Heart left ventricle (tissue), 16 donors: ENCODE data around the gene TEK. TPM values are rescaled to one million over a fixed set of nuclear protein-coding genes. Genes with fewer than 3 reads are reported as not detected.

Experiments
- ATAC-seq, 4 donors: fragments of 200-7000 bp; cut with Tn5 transposase; one replicate each; pipeline ENCODE4 v1.9.1; 2020 to 2022; ENCODE audit warnings: moderate library complexity in 4 of 4, mild to moderate bottlenecking in 3 of 4, moderate number of reproducible peaks in 1 of 4
- DNase-seq, 5 donors: peaks; one replicate each; pipeline ENCODE4 v3.0.0-alpha.2; 2020
- H3K27ac ChIP-seq, 12 donors: fragments of 200-600 bp; sonication (generic) in 4 of 12; one replicate each; pipeline versions ENCODE4 v1.5.0 to v1.8.0; 2016 to 2022; ENCODE audit warnings: mild to moderate bottlenecking in 2 of 12
- H3K27me3 ChIP-seq, 9 donors: fragments of 200-600 bp; sonication (generic) in 2 of 9; one replicate each; pipeline versions ENCODE4 v1.5.1 to v1.8.0; 2016 to 2022; ENCODE audit warnings: mild to moderate bottlenecking in 3 of 9
- H3K36me3 ChIP-seq, 9 donors: fragments of 200-600 bp; sonication (generic) in 2 of 9; one replicate each; pipeline versions ENCODE4 v1.5.0 to v1.8.0; 2018 to 2022; ENCODE audit warnings: mild to moderate bottlenecking in 2 of 9
- H3K4me1 ChIP-seq, 12 donors: fragments of 200-600 bp; sonication (generic) in 4 of 12; one replicate each; pipeline versions ENCODE4 v1.5.0 to v1.8.0; 2016 to 2022; ENCODE audit warnings: mild to moderate bottlenecking in 3 of 12
- H3K4me3 ChIP-seq, 12 donors: fragments of 200-600 bp; sonication (generic) in 4 of 12; one replicate each; pipeline versions ENCODE4 v1.5.0 to v1.8.0; 2017 to 2022; ENCODE audit warnings: mild to moderate bottlenecking in 9 of 12, moderate library complexity in 4 of 12
- H3K9me3 ChIP-seq, 12 donors: fragments of 200-600 bp; sonication (generic) in 4 of 12; one replicate each; pipeline versions ENCODE4 v1.5.0 to v1.8.0; 2016 to 2022; ENCODE audit warnings: mild to moderate bottlenecking in 1 of 12
- CTCF ChIP-seq, 12 donors: fragments of 200-600 bp; sonication (generic) in 4 of 12; IDR thresholded peaks; one replicate each; pipeline versions ENCODE4 v1.5.0 to v1.8.0; 2018 to 2022; ENCODE audit warnings: antibody characterized with exemption in 12 of 12, mild to moderate bottlenecking in 5 of 12
- POLR2A ChIP-seq, 2 donors: fragments of 450-650 bp; IDR thresholded peaks; one replicate each; pipeline ENCODE4 v1.6.1; 2017; ENCODE audit warnings: antibody characterized with exemption in 2 of 2, mild to moderate bottlenecking in 2 of 2, moderate library complexity in 2 of 2
- WGBS, 4 donors: extraction: QIAGEN DNeasy Blood & Tissue Kit in 2 of 4; methylation state at CpG; one replicate each; pipeline versions ENCODE4 v1.1.5 to v1.1.7; 2013 to 2018; 5-methylcytosine and 5-hydroxymethylcytosine counted together
- intact Hi-C, 10 donors: fragments of 100-400 bp; cut with DNase I; formaldehyde crosslinking; loops; one replicate each; pipeline versions ENCODE4 v1.11.1 to v1.14.2; 2022
- polyA plus RNA-seq, 2 donors: library from polyadenylated mRNA; stranded (reverse); fragments of 200-250 nt; gene quantifications; one replicate each; pipeline ENCODE4 v1.2.3, GENCODE V29; 2013
- total RNA-seq, 9 donors: library from RNA; depleted of rRNA in 2 of 9; stranded (reverse); fragments of >200 nt in 2 of 9; fragmentation: NEBNext Ultra II Directional in 3 of 9; extraction: Animal tissue kit (Norgen Biotek cat#: 25700) in 3 of 9; gene quantifications; one replicate each; pipeline versions ENCODE4 v1.1.0 to v1.2.4, GENCODE V29; 2016 to 2023
- donor health status: ischemic (EF 13 %, LVEDD 7.1; RV severe dilation, severe dysfunction).
- donor health status: healthy with polysubstance abuse.
- donor health status: DM: no; HTN: yes; CAD: no.
- donor health status: DM: no; HTN: no; CAD: no.
- donor health status: ischemic (EF 25% LVEDD 6.9; RV normal size, moderate dysfunction).
- donor health status: ischemic (EF 25% LVEDD 5.7; RV mildly dilated, moderate dysfunction).
- donor health status: healthy.
- donor health status: DM: yes; HTN: yes; CAD: no.
- donor health status: ischemic (EF 35%, LVEDD 5.7; RV mildly dilated, moderate dysfunction).
- donor health status: nonischemic (EF 11% LVEDD 7.7; RV severe dilation, severe dysfunction).
- donor health status: DM: yes; HTN: yes; CAD: no.
- donor health status: PGD.
- donor health status: ischemic (EF 29% LVEDD 5.4; RV normal size, mild dysfunction).
- donor health status: nonischemic (EF 23%, LVEDD 6.1; RV moderate dilation, normal function).

The TEK gene
- total and polyA plus RNA-seq, 11 donors = 6.4 to 36.5 (median 19.0) TPM

- DNase-seq (no peak), ATAC-seq (no peak)
- TF ChIP-seq POLR2A (IDR thresholded peaks at IDR 0.05) (no peak), CTCF (IDR thresholded peaks at IDR 0.05) (no peak)
- intact Hi-C loops = no loop called here
- Histone ChIP-seq H3K4me3 (no peak overlapping the region), H3K9me3 (peaks cover 0 to 11% (median 0%) of the 10 kb centered on the region in 12 donors), H3K4me1 (peaks cover 0 to 5% (median 0%) of the 10 kb centered on the region in 12 donors), H3K27ac (no peak overlapping the region), H3K27me3 (no peaks in the 10 kb centered on the region), H3K36me3 (peaks cover 0 to 29% (median 0%) of the 10 kb centered on the region in 9 donors)
- 91 to 99% (median 97%) methylated on average over 3 of the region's 3 CpGs for WGBS, 4 donors
Observed at GRCh38 chr9:27168951-27169350, 59.9 kb downstream of the TEK start.

- ATAC-seq = no peak
- Histone ChIP-seq H3K4me1 (peaks cover 0 to 9% (median 0%) of the 10 kb centered on the region in 12 donors), H3K4me3 (no peak overlapping the region), H3K27ac (no peak overlapping the region), H3K9me3 (peaks cover 0 to 18% (median 7%) of the 10 kb centered on the region in 12 donors), H3K36me3 (peaks cover 0 to 35% (median 0%) of the 10 kb centered on the region in 9 donors), H3K27me3 (no peaks in the 10 kb centered on the region)
- no peak for DNase-seq
- TF ChIP-seq POLR2A (IDR thresholded peaks at IDR 0.05) (no peak), CTCF (IDR thresholded peaks at IDR 0.05) (no peak)
- intact Hi-C loops = no loop called here
- WGBS, 4 donors = 55 to 67% (median 61%) methylated on average over 3 of the region's 3 CpGs
Observed at GRCh38 chr9:27176971-27177370, 67.9 kb downstream of the TEK start.

- DNase-seq (no peak), ATAC-seq (no peak)
- H3K4me1 ChIP-seq = peaks cover 0 to 15% (median 3%) of the 10 kb centered on the region in 12 donors
- no peak overlapping the region for H3K27ac ChIP-seq
- no peaks in the 10 kb centered on the region for H3K27me3 ChIP-seq
- H3K9me3 ChIP-seq = peaks cover 0 to 18% (median 7%) of the 10 kb centered on the region in 12 donors
- 71 to 79% (median 72%) methylated on average over 2 of the region's 2 CpGs for WGBS, 4 donors
- TF ChIP-seq POLR2A (IDR thresholded peaks at IDR 0.05) = no peak
- no peak for TF ChIP-seq CTCF (IDR thresholded peaks at IDR 0.05)
- no peak overlapping the region for H3K4me3 ChIP-seq
- H3K36me3 ChIP-seq = peaks cover 0 to 21% (median 5%) of the 10 kb centered on the region in 9 donors
- intact Hi-C loops = no loop called here
Observed at GRCh38 chr9:27179245-27179865, 70.3 kb downstream of the TEK start.

- H3K4me3 ChIP-seq = no peak overlapping the region
- H3K27me3 ChIP-seq = no peaks in the 10 kb centered on the region
- intact Hi-C loops = loop anchor here in 1 of 10 donors (5.0 kb wide), 1 partner anchor 64 kb away; no protein-coding TSS in a partner anchor
- peaks cover 0 to 18% (median 7%) of the 10 kb centered on the region in 12 donors for H3K9me3 ChIP-seq
- no peak for TF ChIP-seq POLR2A (IDR thresholded peaks at IDR 0.05)
- no peak for TF ChIP-seq CTCF (IDR thresholded peaks at IDR 0.05)
- ATAC-seq (no peak), DNase-seq (no peak)
- peaks cover 0 to 25% (median 6%) of the 10 kb centered on the region in 12 donors for H3K4me1 ChIP-seq
- no peak overlapping the region for H3K27ac ChIP-seq
- H3K36me3 ChIP-seq = peaks cover 0 to 22% (median 5%) of the 10 kb centered on the region in 9 donors
- 58 to 70% (median 65%) methylated on average over 4 of the region's 4 CpGs for WGBS, 4 donors
Observed at GRCh38 chr9:27181381-27181780, 72.4 kb downstream of the TEK start.
